ENCODE data around the gene SLC25A27.

Gene SLC25A27, protein sequence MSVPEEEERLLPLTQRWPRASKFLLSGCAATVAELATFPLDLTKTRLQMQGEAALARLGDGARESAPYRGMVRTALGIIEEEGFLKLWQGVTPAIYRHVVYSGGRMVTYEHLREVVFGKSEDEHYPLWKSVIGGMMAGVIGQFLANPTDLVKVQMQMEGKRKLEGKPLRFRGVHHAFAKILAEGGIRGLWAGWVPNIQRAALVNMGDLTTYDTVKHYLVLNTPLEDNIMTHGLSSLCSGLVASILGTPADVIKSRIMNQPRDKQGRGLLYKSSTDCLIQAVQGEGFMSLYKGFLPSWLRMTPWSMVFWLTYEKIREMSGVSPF

DNA sequence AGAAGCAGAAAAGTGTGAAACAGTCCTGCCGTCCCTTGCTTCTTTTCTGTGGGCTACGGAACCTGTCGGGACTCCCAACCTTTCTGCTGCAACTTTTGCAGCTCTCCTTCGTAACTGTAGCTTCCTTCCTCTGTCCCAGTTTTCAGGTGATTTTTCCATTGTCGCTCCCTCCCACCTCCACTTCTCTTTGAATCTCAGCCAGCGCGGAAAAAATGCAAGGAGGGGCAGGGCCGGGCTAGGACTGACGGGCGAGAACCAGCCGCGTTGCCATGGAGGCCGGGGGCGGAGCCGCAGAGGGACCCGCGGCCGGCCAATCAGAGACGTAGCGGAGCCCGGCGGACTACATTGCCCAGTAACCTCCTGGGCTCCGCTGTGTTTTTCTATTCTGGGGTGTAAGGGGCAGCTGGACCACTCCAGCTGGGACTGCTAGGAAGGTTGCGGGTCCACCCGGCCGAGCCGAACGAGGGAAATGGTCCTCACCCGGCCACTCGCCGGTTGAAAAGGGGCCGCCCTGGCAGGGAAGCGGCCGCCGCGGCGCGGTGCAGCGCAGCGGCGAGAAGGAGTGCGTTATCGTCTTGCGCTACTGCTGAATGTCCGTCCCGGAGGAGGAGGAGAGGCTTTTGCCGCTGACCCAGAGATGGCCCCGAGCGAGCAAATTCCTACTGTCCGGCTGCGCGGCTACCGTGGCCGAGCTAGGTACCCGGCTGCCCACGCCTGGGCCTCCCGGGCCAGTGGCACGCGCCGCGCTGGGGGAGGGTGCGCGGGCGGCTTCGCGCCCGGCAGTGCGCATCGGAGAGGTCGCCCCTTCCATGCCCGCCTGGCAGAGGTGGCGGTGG is at the start of gene SLC25A27, which contains the start of gene CYP39A1:
Gene SLC25A27, plus strand, starts transcription at position 373 of the 836 bp plus-strand sequence. Its CDS starts 218 bp downstream, at position 591.
Gene CYP39A1, minus strand, starts transcription at position 216 of the 836 bp plus-strand sequence. CDS start 236 bp downstream, outside the sequence.
- TF ChIP-seq POLR2A (IDR thresholded peaks at IDR 0.05; ENCODE audit: extremely low read depth, insufficient read length) = no peak
- DNase-seq (ENCODE audit: low read depth) = peak; percentile 65
- H3K4me3 ChIP-seq (ENCODE audit: low read depth, low read length) = peak within 1 kb of the TSS; percentile 48

DNA sequence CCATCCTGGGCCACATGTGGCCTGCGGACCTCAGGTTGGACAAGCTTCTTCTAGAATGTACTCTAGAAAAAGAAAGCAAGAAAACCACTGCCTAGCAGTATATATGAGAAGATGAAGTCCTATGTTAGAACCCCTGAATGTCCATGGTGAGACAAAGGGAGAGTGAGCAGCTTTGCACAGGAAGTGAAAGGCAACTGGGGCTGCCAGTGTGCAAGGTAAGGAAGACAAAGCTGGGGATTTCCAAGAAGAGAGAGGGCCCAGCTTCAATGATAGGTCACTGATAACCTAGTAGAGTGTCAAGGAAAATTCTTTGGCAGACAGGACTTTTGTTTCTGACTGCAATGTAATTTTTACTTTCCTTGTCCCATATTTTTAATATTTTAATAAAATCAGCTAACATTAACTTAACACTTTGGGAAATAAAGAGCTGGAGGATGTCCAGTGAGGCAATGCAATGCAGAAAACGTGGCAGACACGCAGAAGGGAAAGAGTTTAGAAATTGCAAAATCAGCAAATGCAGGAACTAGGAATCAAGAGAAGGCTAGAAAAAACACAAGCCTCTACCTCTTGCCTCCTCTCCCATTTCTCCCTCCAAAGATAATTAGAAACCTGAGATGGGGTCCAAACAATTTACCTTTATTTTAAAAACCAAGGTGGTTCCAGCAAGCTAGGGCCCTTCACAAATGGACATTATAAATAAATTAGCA is 47.5 kb upstream of the SLC25A27 start:
- TF ChIP-seq MYC (IDR thresholded peaks at IDR 0.05; ENCODE audit: low read depth, low read length) (no peak), POLR2A (IDR thresholded peaks at IDR 0.05; ENCODE audit: extremely low read depth, insufficient read length) (no peak)
- TF ChIP-seq, protein P1, sequence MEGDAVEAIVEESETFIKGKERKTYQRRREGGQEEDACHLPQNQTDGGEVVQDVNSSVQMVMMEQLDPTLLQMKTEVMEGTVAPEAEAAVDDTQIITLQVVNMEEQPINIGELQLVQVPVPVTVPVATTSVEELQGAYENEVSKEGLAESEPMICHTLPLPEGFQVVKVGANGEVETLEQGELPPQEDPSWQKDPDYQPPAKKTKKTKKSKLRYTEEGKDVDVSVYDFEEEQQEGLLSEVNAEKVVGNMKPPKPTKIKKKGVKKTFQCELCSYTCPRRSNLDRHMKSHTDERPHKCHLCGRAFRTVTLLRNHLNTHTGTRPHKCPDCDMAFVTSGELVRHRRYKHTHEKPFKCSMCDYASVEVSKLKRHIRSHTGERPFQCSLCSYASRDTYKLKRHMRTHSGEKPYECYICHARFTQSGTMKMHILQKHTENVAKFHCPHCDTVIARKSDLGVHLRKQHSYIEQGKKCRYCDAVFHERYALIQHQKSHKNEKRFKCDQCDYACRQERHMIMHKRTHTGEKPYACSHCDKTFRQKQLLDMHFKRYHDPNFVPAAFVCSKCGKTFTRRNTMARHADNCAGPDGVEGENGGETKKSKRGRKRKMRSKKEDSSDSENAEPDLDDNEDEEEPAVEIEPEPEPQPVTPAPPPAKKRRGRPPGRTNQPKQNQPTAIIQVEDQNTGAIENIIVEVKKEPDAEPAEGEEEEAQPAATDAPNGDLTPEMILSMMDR (IDR thresholded peaks at IDR 0.05; ENCODE audit: low read depth, low read length) = no peak
- TF ChIP-seq, protein P2, sequence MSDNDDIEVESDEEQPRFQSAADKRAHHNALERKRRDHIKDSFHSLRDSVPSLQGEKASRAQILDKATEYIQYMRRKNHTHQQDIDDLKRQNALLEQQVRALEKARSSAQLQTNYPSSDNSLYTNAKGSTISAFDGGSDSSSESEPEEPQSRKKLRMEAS (IDR thresholded peaks at IDR 0.05; ENCODE audit: low read depth, low read length) = no peak
- DNase-seq (ENCODE audit: low read depth) = no peak
- no peak overlapping the region for H3K4me3 ChIP-seq (ENCODE audit: low read depth, low read length)

DNA sequence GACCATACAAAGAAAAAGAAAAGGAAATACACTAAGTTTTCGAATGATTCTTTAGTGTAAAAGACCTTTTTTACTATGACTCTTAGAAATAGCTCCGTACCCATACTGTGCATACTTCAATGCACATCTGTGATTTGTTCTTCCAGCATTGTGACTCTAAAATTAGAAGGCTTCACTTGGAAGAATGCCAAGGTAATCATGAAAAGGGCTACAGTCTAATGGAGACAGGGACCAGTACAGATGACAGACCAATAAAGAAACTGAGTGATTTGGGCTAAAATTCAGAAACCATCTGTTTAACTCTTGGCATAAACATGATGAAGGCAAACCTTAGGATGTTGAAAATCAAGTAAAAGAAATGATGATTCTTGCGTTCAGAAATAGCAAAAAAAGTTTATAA is 46.4 kb upstream of the SLC25A27 start:
- TF ChIP-seq, protein P1 (IDR thresholded peaks at IDR 0.05; ENCODE audit: low read depth, low read length) = no peak
- TF ChIP-seq POLR2A (IDR thresholded peaks at IDR 0.05; ENCODE audit: extremely low read depth, insufficient read length) (no peak), MYC (IDR thresholded peaks at IDR 0.05; ENCODE audit: low read depth, low read length) (no peak)
- TF ChIP-seq, protein P2 (IDR thresholded peaks at IDR 0.05; ENCODE audit: low read depth, low read length) = no peak
- H3K4me3 ChIP-seq (ENCODE audit: low read depth, low read length) = no peak overlapping the region
- no peak for DNase-seq (ENCODE audit: low read depth)

DNA sequence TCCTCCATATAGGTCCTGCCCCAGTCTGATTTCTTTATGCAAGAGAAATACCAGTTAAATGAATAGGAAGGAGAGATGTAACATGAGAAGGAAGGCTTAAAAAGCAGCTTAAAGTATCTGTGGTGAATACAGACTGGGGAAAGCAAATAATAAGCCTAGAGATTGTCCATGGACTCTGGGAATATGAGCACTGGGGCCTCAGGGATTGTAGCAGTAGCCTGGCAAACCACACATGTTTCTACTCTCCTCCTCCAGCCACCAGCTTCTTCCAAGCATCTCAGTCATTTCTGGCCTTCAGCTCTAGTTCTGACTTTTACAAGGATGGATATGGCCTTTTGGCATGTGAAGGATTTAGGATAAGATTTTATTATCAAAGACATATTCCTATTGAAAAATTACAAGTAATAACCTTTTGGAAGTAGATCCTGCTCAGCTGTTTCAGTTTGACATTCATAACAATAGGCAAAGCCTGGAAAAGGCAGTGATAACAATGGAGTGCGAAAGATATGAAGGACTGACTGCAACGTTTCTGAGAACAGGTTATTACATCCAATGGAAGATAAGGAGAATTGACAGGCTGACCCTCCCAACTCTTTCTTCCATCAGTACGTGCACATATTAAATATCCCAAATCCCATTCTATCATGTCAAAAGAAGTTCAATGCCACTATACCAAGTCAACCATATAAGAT is 41.8 kb upstream of the SLC25A27 start:
- TF ChIP-seq, protein P1 (IDR thresholded peaks at IDR 0.05; ENCODE audit: low read depth, low read length) = no peak
- TF ChIP-seq, protein P2 (IDR thresholded peaks at IDR 0.05; ENCODE audit: low read depth, low read length) = no peak
- TF ChIP-seq POLR2A (IDR thresholded peaks at IDR 0.05; ENCODE audit: extremely low read depth, insufficient read length) (no peak), MYC (IDR thresholded peaks at IDR 0.05; ENCODE audit: low read depth, low read length) (no peak)
- no peak for DNase-seq (ENCODE audit: low read depth)
- no peak overlapping the region for H3K4me3 ChIP-seq (ENCODE audit: low read depth, low read length)

DNA sequence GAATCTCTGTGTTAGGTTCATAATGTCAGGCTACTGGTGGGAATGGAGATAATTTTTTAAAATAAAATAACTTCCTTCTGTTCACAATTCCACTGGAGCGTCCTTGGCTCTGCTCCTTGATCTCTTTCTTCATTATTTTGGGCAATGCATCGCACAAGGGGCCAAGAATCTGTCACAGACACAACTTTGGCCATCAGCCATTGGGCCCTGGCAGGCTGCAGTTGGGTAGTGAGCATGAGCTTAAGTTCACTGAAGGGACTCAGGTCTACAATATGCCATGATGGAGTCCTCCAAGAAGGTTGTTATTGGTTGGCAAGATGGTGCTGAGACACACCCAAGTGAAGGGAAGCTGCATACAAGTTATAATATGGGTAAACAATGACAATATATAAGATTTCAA is 40.1 kb upstream of the SLC25A27 start:
- no peak overlapping the region for H3K4me3 ChIP-seq (ENCODE audit: low read depth, low read length)
- TF ChIP-seq POLR2A (IDR thresholded peaks at IDR 0.05; ENCODE audit: extremely low read depth, insufficient read length) (no peak), MYC (IDR thresholded peaks at IDR 0.05; ENCODE audit: low read depth, low read length) (no peak)
- TF ChIP-seq, protein P2 (IDR thresholded peaks at IDR 0.05; ENCODE audit: low read depth, low read length) = no peak
- TF ChIP-seq, protein P1 (IDR thresholded peaks at IDR 0.05; ENCODE audit: low read depth, low read length) = no peak
- no peak for DNase-seq (ENCODE audit: low read depth)

Data from NB4 (cell line).